DMS 273 treated with DMSO at 0.1 percent for 48 hours (cell line): ENCODE data around the gene WDCP.
"Not testable (repeated sequence)": the region's sequence is repeated elsewhere in the genome, so short reads cannot be mapped to it uniquely, and the experiment has no call there.

Source experiments
- DNase-seq: peaks from one replicate; lab custom pipeline; 2025; lab: John Stamatoyannopoulos, UW

Gene WDCP

DNA sequence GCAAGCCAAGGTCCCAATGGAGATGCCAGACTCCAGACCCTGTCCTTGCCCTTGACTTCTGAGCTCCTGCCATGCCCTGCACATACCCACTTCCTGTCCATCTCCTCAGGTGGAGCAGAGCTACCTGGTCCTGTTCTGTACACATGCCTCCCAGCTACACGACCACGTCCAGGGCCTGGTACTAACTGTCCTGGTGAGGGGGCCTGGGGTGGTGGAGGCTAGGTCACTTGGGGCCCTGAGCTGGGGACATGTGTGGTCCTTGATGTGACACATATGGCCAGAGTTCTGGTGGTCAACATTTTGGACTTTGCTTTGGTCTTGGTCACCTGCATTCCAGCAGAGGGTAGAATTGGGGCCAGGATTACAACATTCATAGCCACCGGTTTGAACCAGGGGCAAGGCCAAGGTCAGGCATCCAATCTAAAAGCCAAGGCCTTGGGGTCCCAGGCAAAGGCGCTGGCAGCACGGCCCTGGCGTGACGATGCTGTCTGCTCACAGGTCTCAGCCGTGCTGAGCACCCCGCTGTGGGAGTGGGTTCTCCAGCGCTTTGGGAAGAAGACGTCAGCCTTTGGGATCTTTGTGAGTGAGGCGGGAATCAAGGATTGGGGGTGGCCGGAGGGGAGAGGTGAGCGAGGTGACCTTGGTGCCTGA lies 24.7 kb downstream of the WDCP start:
- no peak for DNase-seq

DNA sequence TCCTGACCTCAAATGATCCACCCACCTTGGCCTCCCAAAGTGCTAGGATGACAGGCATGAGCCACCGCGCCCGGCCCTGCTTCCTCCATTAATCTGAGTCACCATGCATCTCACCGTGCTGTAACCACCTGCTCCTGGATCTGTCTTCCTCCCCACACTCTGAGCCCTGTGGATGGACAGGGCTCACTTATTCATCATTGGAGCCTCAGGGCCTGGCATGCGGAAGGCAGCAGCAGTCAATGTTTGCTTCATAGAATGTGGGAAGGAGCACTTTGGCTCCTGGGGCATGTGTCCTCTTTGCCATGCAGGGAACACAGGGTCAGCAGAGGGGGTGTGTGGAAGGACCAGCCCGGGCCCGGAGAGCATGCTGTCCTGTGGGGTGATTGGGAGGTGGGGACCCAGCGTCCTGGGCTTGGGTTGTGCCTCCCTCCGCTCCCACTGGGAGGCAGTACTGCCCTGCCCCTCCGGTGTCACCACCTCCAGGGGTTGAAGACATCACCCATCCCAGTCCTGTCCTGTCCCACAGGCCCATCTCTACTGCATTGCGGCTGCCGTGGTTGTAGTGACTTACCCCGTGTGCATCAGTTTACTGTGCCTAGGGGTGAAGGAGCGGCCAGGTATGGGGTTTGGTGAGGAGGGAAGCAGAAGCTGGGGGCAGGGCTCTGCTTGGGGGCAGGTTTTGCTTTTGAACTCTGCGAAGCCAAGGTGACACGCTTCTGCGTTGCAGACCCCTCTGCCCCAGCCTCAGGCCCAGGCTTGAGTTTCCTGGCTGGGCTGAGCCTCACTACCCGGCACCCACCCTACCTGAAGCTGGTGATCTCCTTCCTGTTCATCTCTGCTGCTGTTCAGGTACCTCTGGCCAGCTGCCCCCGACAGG lies 25.8 kb downstream of the WDCP start:
- DNase-seq = no peak

DNA sequence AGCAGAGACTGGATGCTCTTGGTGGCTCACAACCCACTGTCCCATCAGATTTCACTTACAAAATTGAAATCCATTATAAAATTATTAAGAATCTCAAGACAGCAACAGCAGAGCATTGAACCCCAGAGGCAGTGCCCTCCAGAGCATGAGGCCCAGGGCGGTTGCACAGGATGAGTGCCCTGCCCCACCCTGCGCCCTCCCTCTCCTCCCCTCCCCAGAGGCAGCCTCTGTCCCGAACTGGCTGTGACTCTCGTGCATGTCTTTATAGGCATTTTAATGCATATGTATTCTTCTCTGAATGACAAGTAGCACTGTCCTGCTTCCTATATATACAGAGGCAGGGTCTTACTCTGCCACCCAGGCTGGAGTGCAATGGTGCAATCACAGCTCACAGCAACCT lies 26.9 kb downstream of the WDCP start:
- no peak for DNase-seq

DNA sequence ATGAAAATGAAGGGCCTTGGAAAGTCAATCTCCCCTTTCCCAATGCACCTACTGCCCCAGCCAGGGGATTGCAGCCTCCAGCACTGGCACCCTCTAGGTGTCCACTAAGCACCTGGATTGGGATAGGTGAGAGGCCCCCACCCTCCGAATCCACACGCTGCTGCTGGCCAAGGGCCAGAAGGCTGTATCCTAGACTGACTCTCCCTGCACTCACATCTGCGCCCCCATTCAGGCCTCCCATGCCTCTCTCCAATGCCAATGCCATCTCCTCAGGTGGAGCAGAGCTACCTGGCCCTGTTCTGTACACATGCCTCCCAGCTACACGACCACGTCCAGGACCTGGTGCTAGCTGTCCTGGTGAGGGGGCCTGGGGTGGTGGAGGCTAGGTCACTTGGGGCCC lies 27.5 kb downstream of the WDCP start:
- DNase-seq = no peak

DNA sequence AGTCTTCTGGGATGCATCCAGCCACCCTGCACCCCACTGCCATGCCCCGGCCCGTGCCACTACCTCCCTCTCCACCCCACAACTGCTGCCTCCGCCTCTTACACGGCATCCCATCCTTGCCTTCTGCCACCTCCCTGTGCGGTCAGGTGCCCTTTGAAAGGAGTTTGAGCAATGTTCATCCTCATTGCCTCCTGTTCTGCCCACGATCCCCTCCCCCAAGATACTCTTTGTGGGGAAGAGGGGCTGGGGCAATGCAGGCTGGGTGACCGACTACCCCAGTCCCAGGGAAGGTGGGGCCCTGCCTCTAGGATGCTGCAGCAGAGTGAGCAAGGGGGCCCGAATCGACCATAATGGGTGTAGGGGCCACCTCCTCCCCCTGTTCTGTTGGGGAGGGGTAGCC lies 28.9 kb downstream of the WDCP start:
- DNase-seq = no peak

DNA sequence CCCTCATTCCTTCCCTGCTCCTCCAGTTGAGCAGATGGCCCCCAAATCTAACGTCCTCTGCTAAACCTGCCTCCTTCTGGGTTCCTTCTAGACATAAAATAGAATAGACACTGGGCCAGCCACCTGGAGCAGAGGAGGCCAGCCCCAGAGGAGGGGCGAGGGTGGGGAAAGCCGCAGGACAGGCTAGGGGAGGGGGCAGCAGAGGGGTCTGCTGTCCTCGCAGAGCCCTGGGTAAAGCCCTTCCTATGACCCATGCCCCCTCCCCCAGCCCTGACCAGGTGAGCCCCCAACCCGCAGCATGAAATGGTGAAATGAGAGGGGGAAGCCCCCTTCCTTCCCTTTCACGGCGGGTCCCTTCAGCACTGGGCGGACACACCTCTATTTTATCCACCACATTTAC lies 29.5 kb downstream of the WDCP start:
- DNase-seq = no peak

DNA sequence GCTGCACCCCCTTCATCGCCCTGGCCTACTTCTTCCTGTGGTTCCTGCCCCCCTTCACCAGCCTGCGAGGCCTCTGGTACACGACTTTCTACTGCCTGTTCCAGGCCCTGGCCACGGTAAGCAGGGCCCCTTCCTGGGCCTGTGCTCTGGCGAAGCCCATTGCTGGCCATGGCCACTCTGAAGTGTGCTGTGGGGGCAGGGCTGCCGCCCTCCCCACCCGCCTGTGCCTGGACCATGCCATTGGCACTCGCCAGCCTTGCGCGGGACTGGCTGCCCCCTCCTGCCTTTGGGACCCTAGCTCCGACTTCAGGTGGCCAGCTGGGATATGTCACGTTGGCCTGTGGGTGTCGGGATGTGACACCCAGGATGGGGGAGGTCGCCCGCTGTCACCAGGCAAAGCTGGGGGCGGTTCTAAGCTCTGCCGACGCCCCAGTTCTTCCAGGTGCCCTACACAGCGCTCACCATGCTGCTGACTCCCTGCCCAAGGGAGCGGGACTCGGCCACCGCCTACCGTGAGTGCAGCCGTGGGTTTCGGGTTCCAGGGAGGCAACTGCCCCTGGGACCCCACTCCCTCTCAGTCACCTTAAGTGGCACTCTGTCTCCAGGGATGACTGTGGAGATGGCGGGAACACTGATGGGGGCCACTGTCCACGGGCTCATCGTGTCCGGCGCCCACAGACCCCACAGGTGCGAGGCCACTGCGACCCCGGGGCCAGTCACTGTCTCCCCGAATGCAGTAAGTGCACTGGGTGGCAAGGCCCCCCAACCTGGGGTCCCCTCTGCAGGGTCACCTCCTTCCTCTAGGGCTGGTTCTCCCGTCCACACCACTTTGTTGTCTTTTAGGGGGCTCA lies 30.1 kb downstream of the WDCP start:
- DNase-seq = no peak

DNA sequence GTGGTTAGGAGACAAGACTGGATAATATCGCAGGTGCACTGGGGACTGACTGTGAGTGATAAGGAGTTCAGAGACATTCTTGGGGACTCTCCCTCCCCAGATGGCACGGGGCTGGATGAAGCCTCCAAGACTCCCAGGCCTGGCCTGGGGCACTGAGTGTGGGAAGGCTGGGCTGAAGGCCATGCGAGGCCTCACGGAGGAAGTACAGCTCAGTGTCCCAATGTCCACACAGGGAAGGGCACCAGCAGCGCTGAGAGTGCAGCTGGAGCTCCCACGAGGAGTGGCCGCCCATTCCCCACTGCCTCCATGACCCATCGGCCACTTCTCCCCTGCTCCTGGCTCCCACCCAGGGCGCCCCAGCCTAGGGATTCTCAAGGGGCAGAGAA lies 30.8 kb downstream of the WDCP start:
- no peak for DNase-seq

DNA sequence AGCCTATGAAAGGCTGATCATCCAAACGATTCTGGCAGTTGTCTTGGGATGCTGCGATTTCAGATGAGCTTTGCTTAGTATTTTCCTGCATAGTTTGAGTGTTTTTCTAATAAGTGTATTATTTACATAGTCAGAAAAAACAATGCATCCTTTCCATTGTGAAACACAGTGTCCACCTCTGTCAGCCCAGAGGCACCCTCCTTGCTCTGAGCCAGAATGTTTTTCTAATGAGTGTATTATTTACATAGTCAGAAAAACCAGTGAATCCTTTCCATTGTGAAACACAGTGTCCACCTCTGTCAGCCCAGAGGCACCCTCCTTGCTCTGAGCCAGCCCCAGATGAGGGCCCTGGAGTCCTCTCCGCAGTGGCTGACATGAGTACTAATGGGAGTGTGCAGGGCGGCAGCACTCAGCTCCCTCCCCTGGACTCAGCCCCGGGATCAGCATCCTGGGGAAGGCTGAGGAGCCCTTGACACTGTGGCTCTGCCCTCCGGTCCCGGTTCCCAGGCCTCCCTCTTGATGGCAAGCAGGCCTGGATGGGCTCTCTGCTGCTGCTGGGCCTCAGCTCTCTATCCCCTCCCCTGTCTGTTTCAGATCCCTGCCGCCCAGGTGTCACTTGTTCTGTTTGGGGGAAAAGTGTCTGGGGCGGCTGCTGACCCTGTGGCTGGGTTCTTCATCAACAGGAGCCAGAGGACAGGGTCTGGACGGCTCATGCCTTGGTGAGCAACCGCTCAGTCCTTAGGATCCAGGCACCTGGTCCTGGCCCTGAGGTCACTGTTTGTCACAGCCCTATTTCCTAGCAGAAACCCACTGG lies 31.4 kb downstream of the WDCP start:
- DNase-seq = no peak

DNA sequence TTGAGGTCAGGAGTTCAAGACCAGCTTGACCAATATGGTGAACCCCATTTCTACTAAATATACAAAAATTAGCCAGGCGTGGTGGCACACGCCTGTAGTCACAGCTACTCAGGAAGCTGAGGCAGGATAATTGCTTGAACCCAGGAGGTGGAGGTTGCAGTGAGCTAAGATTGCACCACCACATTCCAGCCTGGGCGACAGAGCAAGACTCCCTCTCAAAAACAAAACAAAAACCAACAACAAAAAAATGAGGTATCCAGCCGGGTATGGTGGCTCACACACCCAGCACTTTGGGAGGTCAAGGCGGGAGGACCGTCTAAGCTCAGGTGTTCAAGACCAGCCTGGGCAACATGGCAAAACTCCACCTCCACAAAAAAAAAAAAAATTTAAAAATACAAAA lies 32.3 kb downstream of the WDCP start:
- not testable (repeated sequence) for DNase-seq

DNA sequence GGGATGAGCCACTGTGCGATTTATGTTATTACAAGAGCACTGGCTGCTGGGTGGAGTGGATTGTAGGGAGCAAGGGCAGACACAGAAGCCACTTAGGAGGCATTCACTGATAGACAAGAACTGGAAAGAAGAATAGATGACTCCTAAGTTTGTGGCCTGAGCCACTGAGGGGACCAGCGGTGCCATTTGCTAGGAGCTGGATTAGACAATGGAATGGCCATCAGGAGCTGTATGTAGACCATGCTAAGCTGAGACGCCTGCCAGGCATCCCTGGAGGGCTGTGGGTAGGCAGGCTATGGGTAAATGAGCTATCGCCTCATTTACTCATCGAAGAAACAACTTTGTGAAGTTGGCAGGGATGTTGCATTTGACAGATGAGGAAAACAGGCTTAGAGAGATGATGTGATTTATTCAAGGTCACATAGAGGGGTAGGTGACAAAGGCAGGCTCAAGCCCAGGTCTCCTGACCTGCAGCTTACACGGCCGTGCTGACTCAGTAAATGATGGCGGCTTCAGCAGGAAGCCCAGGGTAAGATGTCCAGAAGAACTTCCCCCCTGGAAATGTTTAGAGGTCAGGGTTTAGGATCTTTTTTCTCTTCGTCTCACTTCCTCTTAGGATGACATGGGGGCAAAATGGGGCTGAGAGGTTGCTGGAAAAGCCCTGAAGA lies 34.5 kb downstream of the WDCP start:
- DNase-seq = no peak

DNA sequence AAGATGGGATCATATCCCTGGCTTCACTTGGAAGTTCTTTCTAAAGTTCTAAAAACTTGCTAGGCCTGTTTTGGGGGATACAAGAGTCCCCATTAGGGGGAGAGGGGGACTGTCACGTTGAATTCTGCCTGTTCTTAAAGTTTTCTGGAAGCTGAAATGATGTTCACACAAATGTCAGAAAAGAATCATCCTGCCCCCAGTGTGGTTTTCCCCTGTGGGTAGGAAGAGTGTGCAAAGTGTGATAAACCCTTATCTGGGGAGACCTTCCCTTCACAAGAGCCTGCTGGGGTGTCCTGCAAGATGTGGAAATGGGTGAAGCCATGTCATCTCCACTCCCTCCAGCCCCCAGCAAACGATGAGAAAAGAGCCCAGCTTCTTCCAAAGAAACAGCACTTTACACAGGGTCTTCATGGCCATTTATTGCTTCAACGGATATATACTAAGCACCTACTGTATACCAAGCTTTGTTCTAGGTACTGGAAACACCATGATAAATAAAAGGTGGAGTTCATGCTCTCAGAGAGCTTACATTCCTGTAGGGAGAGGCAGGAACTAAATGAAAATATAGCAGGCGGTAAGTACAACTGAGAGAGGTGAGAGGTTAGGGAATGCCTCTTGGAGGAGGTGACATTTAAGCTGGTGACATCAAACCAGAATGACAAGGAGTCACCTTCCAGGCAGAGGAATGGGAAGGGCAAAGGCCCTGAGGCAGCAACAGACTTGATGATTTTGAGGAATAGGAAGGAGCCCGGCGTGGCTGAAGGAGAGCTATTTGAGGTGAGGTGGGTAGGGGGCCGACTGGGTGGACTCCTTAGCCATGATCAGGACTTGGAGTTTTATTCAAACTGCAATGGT lies 35.7 kb downstream of the WDCP start:
- DNase-seq = no peak

DNA sequence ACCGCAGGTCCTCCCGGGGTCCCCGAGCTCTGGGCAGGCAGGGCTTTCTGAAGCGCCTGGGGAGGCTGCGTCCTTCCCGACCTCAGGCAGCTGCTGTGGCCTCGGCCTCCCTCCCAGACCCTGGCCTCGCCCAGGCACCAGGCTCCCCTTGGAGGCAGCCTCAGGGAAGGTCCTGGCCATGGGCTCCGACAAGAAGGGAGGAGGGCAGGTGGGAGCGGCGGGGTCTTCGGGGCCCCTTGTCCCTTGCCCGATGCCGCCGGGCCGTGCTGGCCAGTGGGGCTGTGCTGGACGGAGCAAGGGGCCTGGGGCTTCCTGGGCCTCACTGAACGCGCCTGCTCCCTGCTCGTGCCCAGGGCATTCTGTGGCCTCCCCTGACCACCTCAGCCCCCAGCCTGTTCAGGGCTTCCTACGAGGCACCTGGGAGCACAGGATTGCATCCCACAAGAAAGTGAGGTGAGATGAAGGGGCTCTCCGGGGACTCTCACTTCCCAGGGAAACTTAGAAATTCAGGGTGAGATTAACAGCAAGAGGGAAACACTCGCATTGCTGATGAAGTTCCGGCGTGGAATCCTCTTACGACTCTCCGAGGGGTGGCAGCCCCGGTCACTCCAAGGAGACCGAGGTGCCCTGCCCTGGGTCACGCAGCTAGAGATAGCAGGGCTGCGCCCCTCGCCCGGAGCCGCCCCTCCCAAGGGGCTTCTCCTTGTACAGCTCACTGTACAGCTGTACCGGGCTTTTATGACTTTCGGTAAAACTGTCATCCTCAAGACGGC lies 36.5 kb downstream of the WDCP start:
- no peak for DNase-seq

DNA sequence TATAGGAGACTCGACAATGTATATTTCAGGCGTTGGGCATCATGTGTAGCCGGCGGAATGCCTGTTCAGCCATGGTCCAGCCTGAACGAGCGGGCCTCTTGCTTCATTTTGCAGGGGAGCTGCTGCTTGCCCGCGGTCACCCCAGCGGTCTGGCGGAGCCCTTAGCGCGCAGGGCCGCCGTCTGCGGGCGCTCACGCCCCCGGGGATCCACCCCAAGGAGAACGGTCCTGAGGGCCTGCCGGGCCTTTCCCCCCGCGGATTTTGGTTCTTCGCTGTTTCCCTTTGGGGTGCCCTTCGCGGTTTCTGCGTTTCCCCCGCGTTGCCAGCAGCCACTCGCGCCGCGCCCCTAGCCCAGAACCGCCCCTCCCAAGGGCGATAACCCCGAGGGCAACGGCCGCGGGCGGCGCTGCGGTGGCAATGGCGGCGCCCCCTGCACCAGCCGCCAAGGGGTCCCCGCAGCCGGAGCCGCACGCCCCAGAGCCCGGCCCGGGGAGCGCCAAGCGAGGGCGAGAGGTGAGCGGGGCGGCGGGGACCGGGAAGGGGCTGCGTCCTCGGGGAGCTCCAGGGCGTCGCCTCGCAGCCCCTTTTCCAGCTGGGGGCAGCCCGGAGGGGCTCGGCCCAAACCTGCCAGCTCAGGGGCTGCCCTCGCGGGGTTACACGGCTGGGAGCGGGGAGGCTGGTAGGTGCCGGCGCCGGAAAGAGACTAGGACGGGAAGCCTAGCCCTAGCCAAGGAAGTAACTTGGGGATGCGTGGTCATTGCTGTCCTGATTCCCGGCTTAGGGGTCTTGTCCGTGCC lies 37.3 kb downstream of the WDCP start, which contains the start of gene MFSD2B:
Gene MFSD2B, plus strand, starts transcription at position 406 of the 797 bp plus-strand sequence. Its CDS starts 12 bp downstream, at position 418.
- DNase-seq = no peak

DNA sequence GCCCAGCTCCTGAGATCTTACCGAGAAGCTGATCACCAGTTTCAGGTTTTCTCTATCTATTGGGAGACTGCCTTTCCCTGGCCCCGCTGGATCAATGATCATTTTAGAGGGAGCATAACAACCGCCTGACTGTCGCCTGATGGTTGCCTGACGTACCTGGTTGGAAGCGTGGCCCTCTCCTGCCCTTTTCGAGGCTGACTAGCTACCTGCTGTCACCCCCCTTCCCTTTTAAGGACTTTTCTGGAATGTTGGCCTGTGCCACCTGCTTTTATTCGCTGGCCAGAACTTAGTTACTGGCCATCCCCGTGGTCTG lies 37.9 kb downstream of the WDCP start:
- DNase-seq = no peak

DNA sequence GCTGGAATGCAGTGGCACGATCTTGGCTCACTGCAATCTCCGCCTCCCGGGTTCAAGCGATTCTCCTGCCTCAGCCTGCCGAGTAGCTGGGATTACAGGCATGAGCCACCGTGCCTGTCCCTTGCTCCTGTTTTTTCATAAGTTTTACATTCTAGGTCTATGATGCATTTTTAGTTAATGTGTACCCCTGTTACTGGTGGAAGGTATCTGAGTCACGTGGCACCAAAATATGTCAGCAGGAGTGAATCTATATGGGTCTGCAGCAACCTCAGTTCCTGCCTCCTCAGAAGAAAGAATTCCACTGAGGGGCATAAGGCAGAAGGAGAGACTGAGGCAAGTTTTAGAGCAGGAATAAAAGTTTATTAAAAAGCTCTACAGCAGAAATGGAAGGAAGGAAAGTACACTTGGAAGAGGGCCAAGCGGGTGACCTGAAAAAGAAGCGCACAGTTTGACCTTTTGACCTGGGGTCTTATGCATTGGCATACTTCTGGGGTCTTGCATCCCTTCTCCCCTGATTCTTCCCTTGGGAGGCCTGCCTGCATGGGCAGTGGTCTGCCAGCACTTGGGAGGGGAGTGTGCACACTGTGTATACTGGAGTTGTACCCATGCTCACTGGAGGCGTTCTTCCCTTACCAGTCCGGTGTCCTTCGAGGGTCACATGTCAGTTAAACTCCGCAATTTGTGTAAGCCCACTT lies 38.4 kb downstream of the WDCP start:
- no peak for DNase-seq

DNA sequence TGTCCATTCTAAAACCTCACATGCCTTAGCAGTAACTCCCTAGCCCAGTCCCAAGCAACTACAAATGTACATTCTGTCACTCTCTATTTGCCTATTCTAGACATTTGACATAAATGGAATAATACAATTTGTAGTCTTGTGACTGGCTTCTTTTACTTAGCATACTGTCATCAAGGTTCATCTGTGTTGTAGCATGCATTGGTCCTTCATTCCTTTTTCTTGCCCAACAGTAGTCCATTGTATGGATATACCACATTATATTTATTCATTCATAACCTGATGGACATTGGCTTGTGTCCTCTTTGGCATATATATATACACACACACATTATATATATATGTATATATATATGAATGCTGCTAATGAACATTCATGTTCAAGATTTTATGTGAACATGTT lies 39.5 kb downstream of the WDCP start:
- DNase-seq = no peak

DNA sequence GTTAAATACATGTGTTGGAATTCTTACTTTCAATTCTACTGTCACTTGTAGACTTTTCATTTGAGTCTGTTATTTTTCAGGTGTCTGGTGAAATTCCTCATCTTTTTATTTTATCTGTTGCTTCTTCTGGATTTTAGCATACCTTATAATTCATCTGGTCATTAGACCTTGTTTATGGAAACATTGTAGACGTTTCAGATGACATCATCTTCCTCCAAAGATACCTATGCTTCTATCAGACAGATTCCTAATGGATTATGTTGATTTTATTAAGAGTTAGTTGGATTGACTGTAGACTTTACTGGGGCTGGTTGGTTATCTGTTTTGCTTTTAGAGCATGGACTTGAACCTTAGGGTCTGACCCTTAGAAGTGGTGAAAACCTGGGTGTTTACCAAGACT lies 52.6 kb downstream of the WDCP start:
- DNase-seq = no peak
